HG03039 (cell line): ENCODE results near the gene SOX21.

ENCODE experiments used
- ATAC-seq: cut with Tn5 transposase; IDR thresholded peaks from one replicate; pipeline ENCODE4 v1.9.1; 2021; ENCODE audit warnings: mild to moderate bottlenecking, moderate library complexity; ENCODE audit not compliant: unreplicated experiment

The SOX21 gene

DNA sequence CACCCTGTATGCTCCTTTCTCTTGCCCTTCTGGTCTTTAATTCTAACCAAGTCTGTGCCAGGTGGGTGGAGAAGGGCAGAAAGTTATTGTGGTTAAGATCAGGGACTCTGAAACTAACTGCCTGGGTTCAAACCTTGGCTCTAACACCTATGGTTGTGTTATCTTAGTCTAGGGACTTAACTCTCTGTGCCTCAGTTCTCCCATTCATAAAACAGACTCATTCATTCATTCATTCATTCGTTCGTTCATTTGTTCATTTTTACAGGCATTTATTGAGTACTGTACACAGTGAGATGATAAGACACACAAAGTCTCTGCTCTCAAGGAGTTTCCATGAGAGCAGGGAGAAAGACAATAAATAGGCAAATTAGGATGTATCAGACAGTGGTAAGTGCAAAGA is 30.1 kb downstream of the SOX21 start:
- ATAC-seq: no peak

GRCh38 chr13:94679614-94680013 is 32.7 kb downstream of the SOX21 start:
- no peak for ATAC-seq

- ATAC-seq: no peak
Measured at GRCh38 chr13:94678845-94679244, 33.5 kb downstream of the SOX21 start.

- no peak for ATAC-seq
Measured at GRCh38 chr13:94677799-94678198, 34.5 kb downstream of the SOX21 start.

GRCh38 chr13:94674609-94675348 is 37.6 kb downstream of the SOX21 start:
- ATAC-seq: no peak

- no peak for ATAC-seq
Measured at GRCh38 chr13:94673851-94674250, 38.5 kb downstream of the SOX21 start.

DNA sequence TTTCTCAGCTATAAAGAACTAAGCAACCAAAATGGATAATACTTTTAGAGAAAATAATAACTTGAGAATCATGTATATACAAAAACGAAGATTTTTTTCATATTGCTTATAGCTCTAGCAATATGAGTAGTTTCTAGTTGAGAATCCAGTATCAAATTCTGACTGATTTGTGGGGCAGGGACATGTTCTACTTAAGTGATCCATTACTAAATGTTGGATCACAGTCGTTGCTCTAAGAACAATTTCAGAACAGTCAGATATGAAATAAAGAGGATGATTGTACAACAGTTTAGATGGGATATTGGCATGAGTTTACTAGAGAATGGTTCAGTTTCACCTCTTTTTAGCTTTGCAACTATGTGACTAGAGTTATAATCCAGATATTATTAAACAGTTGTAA is 39.9 kb downstream of the SOX21 start:
- no peak for ATAC-seq

GRCh38 chr13:94667190-94667589 is 45.2 kb downstream of the SOX21 start:
- ATAC-seq: no peak

DNA sequence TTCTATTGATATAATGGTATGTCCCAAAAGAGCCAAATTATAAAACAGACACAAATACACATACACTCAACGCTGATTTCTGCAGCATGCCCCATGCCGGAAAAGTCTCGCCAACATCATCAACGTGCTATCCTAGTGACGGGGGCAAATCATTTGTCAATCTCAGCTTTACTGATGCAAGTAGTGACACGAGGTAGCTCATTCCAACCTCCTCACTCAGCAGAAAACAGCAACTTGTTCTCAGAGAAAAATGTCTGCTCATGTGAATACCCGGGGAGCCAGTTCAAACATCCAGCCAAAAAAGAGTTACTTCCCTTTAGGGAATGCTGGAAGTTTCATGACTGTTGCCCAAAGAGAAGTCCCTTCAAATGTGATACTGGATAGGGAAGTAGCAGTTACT is 46.3 kb downstream of the SOX21 start:
- ATAC-seq: no peak

DNA sequence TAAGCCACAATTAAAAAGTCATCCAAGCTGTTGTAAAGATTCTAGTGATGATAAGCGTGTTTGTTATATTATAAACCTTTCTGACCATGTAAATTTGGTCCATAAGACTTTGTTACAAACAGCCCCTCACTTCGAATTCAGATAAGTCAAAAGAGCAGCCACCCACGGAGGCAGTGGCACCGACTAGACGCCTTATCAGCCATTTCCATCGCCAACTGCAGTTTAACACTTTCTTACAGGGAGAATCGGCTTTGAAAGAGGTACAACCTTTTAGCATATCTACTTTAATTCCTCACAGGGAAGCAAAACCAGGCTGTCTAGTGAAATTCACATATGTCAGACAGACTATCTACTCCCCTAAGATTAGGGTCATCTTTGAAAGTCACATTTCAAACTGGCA is 47.5 kb downstream of the SOX21 start:
- no peak for ATAC-seq

GRCh38 chr13:94662274-94662945 is 49.9 kb downstream of the SOX21 start:
- ATAC-seq: no peak

- ATAC-seq: no peak
Measured at GRCh38 chr13:94661406-94661805, 50.9 kb downstream of the SOX21 start.

- no peak for ATAC-seq
Measured at GRCh38 chr13:94660695-94661326, 51.5 kb downstream of the SOX21 start.
